Measurements from ENCODE around the gene ZSCAN10. TPM values are rescaled to one million over a fixed set of nuclear protein-coding genes. Genes with fewer than 3 reads are reported as not detected.

Gene ZSCAN10
- total and polyA plus RNA-seq, 2 of the 13 experiments (the other 11 are each of a cell fraction or from before 2014, with no cell fraction given): not detected

GRCh38 chr16:3086596-3087242 lies 12.4 kb downstream of the ZSCAN10 start (continued):
- no peak for TF ChIP-seq ZNF883 (CRISPR knock-in tag; IDR thresholded peaks at IDR 0.05; ENCODE audit: not compliant biosample characterization)
- peak in 1 of 2 experiments; percentile 33; a peak in 2 of 4 replicates for TF ChIP-seq HMGXB4 (CRISPR knock-in tag; IDR thresholded peaks at IDR 0.05; ENCODE audit: borderline replicate concordance in 1 of 2, low read depth in 1 of 2)
- TF ChIP-seq NFAT5 (CRISPR knock-in tag; IDR thresholded peaks at IDR 0.05): no peak
- TF ChIP-seq ZFP41 (CRISPR knock-in tag; IDR thresholded peaks at IDR 0.05; ENCODE audit: borderline replicate concordance): no peak
- peak; percentile 59; the same call in 1 of the 2 replicates for TF ChIP-seq ZNF772 (CRISPR knock-in tag; IDR thresholded peaks at IDR 0.05)
- peak; percentile 38 for TF ChIP-seq MED8 (CRISPR knock-in tag; IDR thresholded peaks at IDR 0.05; ENCODE audit: insufficient replicate concordance)
- TF ChIP-seq POGZ (CRISPR knock-in tag; IDR thresholded peaks at IDR 0.05): 0 out of 2 replicates have a peak, but pooled peaks have one; percentile 5
- TF ChIP-seq ZNF263 (CRISPR knock-in tag; IDR thresholded peaks at IDR 0.05): peak; percentile 17; the same call in 1 of the 2 replicates
- peak; percentile 71; the same call in 1 of the 2 replicates for TF ChIP-seq ZNF501 (CRISPR knock-in tag; IDR thresholded peaks at IDR 0.05)
- no peak for TF ChIP-seq FOXM1 (CRISPR knock-in tag; IDR thresholded peaks at IDR 0.05)
- TF ChIP-seq PHF5A (CRISPR knock-in tag; IDR thresholded peaks at IDR 0.05; ENCODE audit: low read depth, unreplicated experiment): no peak
- TF ChIP-seq ZBTB34 (CRISPR knock-in tag; IDR thresholded peaks at IDR 0.05): no peak
- TF ChIP-seq CREM (IDR thresholded peaks at IDR 0.05): no peak
- TF ChIP-seq CREM (CRISPR knock-in tag; IDR thresholded peaks at IDR 0.05): no peak
- no peak for TF ChIP-seq DNMT3B (CRISPR knock-in tag; conservative IDR thresholded peaks at IDR 0.05)
- TF ChIP-seq ZBTB42 (CRISPR knock-in tag; IDR thresholded peaks at IDR 0.05): no peak
- no peak for TF ChIP-seq ZNF101 (CRISPR knock-in tag; IDR thresholded peaks at IDR 0.05; ENCODE audit: borderline replicate concordance, low read depth)
- TF ChIP-seq ZNF563 (CRISPR knock-in tag; IDR thresholded peaks at IDR 0.05): 0 out of 2 replicates have a peak, but pooled peaks have one; percentile 32
- TF ChIP-seq ZMYM2 (CRISPR knock-in tag; IDR thresholded peaks at IDR 0.05): no peak
- TF ChIP-seq RFX1 (IDR thresholded peaks at IDR 0.05): no peak
- TF ChIP-seq JUNB (CRISPR knock-in tag; IDR thresholded peaks at IDR 0.05; ENCODE audit: borderline replicate concordance): no peak
- 0 out of 2 replicates have a peak, but pooled peaks have one; percentile 42 for TF ChIP-seq SRY (CRISPR knock-in tag; IDR thresholded peaks at IDR 0.05)
- no peak for TF ChIP-seq BORCS8-MEF2B (CRISPR knock-in tag; IDR thresholded peaks at IDR 0.05)
